Endodermal cell (in vitro differentiated cells): Measurements from ENCODE around the gene CNIH3. TPM values are rescaled to one million over a fixed set of nuclear protein-coding genes. Genes with fewer than 3 reads are reported as not detected.

Experiments used
- DNase-seq: peaks from one replicate; pipeline ENCODE4 v3.0.0-alpha.2; 2017
- H3K27ac ChIP-seq: 2 replicates; pipeline ENCODE4 v1.5.1; 2013; ENCODE audit warnings: mild to moderate bottlenecking, low read depth, low read length, moderate library complexity
- H3K27me3 ChIP-seq: 2 replicates; pipeline ENCODE4 v1.6.1; 2013; ENCODE audit warnings: mild to moderate bottlenecking, low read length, moderate library complexity; ENCODE audit not compliant: insufficient read depth, control insufficient read depth, poor library complexity, severe bottlenecking
- H3K36me3 ChIP-seq: 2 replicates; pipeline ENCODE4 v1.7.0; 2013; ENCODE audit warnings: mild to moderate bottlenecking, low read length, moderate library complexity; ENCODE audit not compliant: control insufficient read depth, insufficient read depth
- H3K4me1 ChIP-seq: one replicate; pipeline ENCODE4 v1.7.0; 2013; ENCODE audit warnings: low read length; ENCODE audit not compliant: control insufficient read depth, insufficient read depth
- H3K4me3 ChIP-seq: 2 replicates; pipeline ENCODE4 v1.5.1; 2013; ENCODE audit warnings: mild to moderate bottlenecking, low read length, moderate library complexity
- H3K9ac ChIP-seq: 2 replicates; pipeline ENCODE4 v1.6.1; 2013; ENCODE audit warnings: mild to moderate bottlenecking, low read length, moderate library complexity; ENCODE audit not compliant: poor library complexity, severe bottlenecking; ENCODE audit errors: extremely low read depth
- H3K9me3 ChIP-seq: 2 replicates; pipeline ENCODE4 v1.6.1; 2013; ENCODE audit warnings: mild to moderate bottlenecking, low read length, moderate library complexity; ENCODE audit not compliant: control insufficient read depth
- H3K27ac Mint-ChIP-seq: 2 replicates; pipeline ENCODE4 v1.8.0; 2020; ENCODE audit warnings: mixed read lengths
- H3K27me3 Mint-ChIP-seq: 2 replicates; pipeline ENCODE4 v1.8.0; 2021; ENCODE audit warnings: mild to moderate bottlenecking, mixed read lengths; ENCODE audit not compliant: insufficient read depth
- H3K36me3 Mint-ChIP-seq: 2 replicates; pipeline ENCODE4 v1.8.0; 2020; ENCODE audit warnings: low read depth, mixed read lengths
- H3K4me1 Mint-ChIP-seq: 2 replicates; pipeline ENCODE4 v1.8.0; 2020; ENCODE audit warnings: mixed read lengths
- H3K4me3 Mint-ChIP-seq: 2 replicates; pipeline ENCODE4 v1.8.0; 2020; ENCODE audit warnings: mild to moderate bottlenecking, moderate library complexity, mixed read lengths
- H3K9me3 Mint-ChIP-seq: 2 replicates; pipeline ENCODE4 v1.8.0; 2020; ENCODE audit warnings: mild to moderate bottlenecking, mixed read lengths
- CTCF ChIP-seq: fragments of 200-600 bp; sonication (generic); conservative IDR thresholded peaks from 2 replicates; pipeline ENCODE4 v1.5.0; 2021; ENCODE audit warnings: antibody characterized with exemption, mild to moderate bottlenecking
- WGBS, 2 experiments: methylation state at CpG; one replicate each; pipeline versions ENCODE4 v1.1.5 to v1.1.7; 2013; ENCODE audit warnings: missing lambda C conversion rate in 2 of 2, mixed read lengths in 1 of 2; ENCODE audit not compliant: insufficient coverage in 1 of 2, insufficient read length in 1 of 2; 5-methylcytosine and 5-hydroxymethylcytosine counted together
- total RNA-seq, 2 donors: library from RNA; stranded (reverse); fragmentation: NEBNext Ultra II Directional in 1 of 2; extraction: Animal tissue kit (Norgen Biotek cat#: 25700) in 1 of 2; gene quantifications; 2 replicates in 1 of 2; 3 replicates in 1 of 2; pipeline ENCODE4 v1.2.1, GENCODE V29; 2021

CNIH3 gene
- total RNA-seq, 2 donors from 2014 or later, result 4.5 to 6.6 TPM

DNA sequence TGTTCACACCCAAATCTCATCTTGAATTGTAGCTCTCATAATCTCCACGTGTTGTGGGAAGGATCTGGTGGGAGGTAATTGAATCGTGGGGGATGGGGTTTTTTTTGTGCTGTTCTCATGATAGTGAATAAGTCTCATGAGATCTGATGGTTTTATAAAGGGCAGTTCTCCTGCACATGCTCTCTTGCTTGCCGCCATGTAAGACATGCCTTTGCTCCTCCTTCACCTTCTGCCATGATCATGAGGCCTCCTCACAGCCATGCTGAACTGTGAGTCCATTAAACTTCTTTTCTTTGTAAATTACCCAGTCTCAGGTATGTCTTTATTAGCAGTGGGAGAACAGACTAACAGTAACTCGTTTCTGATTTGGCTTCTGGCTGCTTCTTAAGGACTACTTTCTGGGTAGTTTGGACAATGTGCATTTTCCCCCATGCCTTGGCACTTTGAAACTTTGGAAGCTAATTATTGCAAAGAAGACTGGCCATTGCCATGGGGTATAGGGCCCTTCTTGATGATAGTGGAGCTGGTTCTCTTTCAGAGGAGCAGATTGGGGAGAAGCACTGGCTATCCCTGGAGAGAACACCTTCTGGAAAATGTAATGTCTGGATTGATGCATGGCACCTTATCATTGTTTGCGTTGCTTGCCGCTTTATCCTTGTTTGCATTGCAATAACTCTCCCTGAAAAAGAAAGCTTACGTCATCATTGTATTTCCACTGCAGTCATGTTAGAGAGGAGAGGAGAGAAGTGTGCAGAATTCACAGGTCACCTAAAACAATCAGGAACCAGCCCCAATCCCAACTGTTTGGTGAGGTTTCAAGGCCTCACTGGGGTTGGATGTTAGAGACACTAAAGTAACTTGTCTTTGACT, 5.9 kb downstream of the CNIH3 start:
- H3K27me3 ChIP-seq, result peaks cover 33% of the 10 kb centered on the region
- no peak overlapping the region for H3K27ac ChIP-seq
- H3K4me3 ChIP-seq, result no peak overlapping the region
- H3K27me3 Mint-ChIP-seq, result peaks cover 59% of the 10 kb centered on the region
- H3K4me1 Mint-ChIP-seq, result peaks cover 28% of the 10 kb centered on the region
- no peak for TF ChIP-seq CTCF
- 89 to 100% methylated on average over 3 to 7 of the region's 7 CpGs for whole genome bisulfite sequencing, 2 experiments
- H3K4me1 ChIP-seq, result no peaks in the 10 kb centered on the region
- H3K27ac Mint-ChIP-seq, result no peak overlapping the region
- peaks cover 12% of the 10 kb centered on the region for H3K9me3 Mint-ChIP-seq
- H3K9me3 ChIP-seq, result peaks cover 15% of the 10 kb centered on the region
- peaks cover 15% of the 10 kb centered on the region for H3K36me3 Mint-ChIP-seq
- H3K9ac ChIP-seq, result no peak overlapping the region
- no peaks in the 10 kb centered on the region for H3K36me3 ChIP-seq
- DNase-seq, result no peak
- H3K4me3 Mint-ChIP-seq, result no peak overlapping the region

DNA sequence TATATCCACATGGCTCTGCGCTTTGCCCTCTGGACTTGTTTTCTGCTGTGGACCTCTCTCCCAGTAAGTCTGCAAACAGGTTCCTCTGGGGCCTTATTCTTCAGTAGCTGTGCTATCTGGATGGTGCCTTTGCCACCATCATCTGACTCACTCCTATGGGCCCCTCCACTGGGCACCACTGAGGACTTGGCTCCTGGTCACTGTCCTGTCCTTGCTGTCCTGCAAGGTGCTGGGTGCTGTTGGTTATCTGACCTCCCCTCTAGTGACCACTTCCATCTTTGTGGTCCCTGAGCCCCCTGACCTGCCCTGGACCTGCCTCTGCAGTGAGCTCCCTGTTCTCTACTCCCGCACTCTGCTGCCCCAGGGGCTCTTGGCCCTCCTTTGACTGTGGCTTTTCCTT, 6.7 kb downstream of the CNIH3 start:
- WGBS, 2 experiments, result 94 to 96% methylated on average over 2 of the region's 2 CpGs
- peaks cover 51% of the 10 kb centered on the region for H3K27me3 Mint-ChIP-seq

GRCh38 chr1:224623310-224623714, 7.2 kb downstream of the CNIH3 start:
- Histone ChIP-seq H3K4me3 (no peak overlapping the region), H3K27me3 (peaks cover 20% of the 10 kb centered on the region), H3K36me3 (no peaks in the 10 kb centered on the region), H3K9ac (no peak overlapping the region), H3K27ac (no peak overlapping the region), H3K9me3 (peaks cover 15% of the 10 kb centered on the region), H3K4me1 (peaks cover 5% of the 10 kb centered on the region)
- 87 to 90% methylated on average over 5 of the region's 5 CpGs for WGBS, 2 experiments
- peaks cover 15% of the 10 kb centered on the region for H3K36me3 Mint-ChIP-seq
- H3K4me1 Mint-ChIP-seq, result peaks cover 29% of the 10 kb centered on the region
- no peak for DNase-seq
- H3K27me3 Mint-ChIP-seq, result peaks cover 46% of the 10 kb centered on the region
- H3K9me3 Mint-ChIP-seq, result peaks cover 12% of the 10 kb centered on the region
- H3K4me3 Mint-ChIP-seq, result no peak overlapping the region
- H3K27ac Mint-ChIP-seq, result no peak overlapping the region
- TF ChIP-seq CTCF, result no peak

More for the DNA sequence above, 6.7 kb downstream of the CNIH3 start:
- Mint-ChIP-seq H3K4me3 (no peak overlapping the region), H3K4me1 (peaks cover 29% of the 10 kb centered on the region), H3K9me3 (peaks cover 12% of the 10 kb centered on the region), H3K27ac (no peak overlapping the region), H3K36me3 (peaks cover 15% of the 10 kb centered on the region)
- no peak for DNase-seq
- H3K27me3 ChIP-seq, result peaks cover 25% of the 10 kb centered on the region
- TF ChIP-seq CTCF, result no peak
- no peak overlapping the region for H3K27ac ChIP-seq
- H3K9ac ChIP-seq, result no peak overlapping the region
- H3K9me3 ChIP-seq, result peaks cover 15% of the 10 kb centered on the region
- no peak overlapping the region for H3K4me3 ChIP-seq
- no peaks in the 10 kb centered on the region for H3K36me3 ChIP-seq
- peaks cover 5% of the 10 kb centered on the region for H3K4me1 ChIP-seq
